MCF 10A (cell line): ENCODE results near the gene THAP4. TPM values are rescaled to one million over a fixed set of nuclear protein-coding genes. Genes with fewer than 3 reads are reported as not detected.

Source experiments
- BruUV-seq: library from RNA; stranded (reverse); fragments of 400-500 nt; replicated peaks from 2 replicates; lab custom pipeline; 2021; lab: Mats Ljungman, UMichigan
- CTCF ChIA-PET: fragments of 300-600 bp; sonication (Branson Sonifier 250); formaldehyde crosslinking; extraction: SDS; loops from one replicate; lab custom pipeline; 2021; ENCODE audit warnings: antibody characterized with exemption, inconsistent platforms; lab: Yijun Ruan, JAX
- POLR2A ChIA-PET: fragments of 300-600, 350-650 bp; sonication (Branson Sonifier 250); formaldehyde crosslinking; extraction: SDS; loops from one replicate; lab custom pipeline; 2020; ENCODE audit warnings: antibody characterized with exemption, inconsistent platforms; lab: Yijun Ruan, JAX
- DNase-seq: peaks from one replicate; pipeline ENCODE4 v3.0.0-alpha.2; 2018; ENCODE audit not compliant: unreplicated experiment
- H3K27ac Mint-ChIP-seq: one replicate; pipeline ENCODE4 v1.8.0; 2022; ENCODE audit warnings: mild to moderate bottlenecking, low read depth, mixed read lengths; ENCODE audit not compliant: unreplicated experiment
- H3K27me3 Mint-ChIP-seq: one replicate; pipeline ENCODE4 v1.8.0; 2022; ENCODE audit warnings: mixed read lengths; ENCODE audit not compliant: insufficient read depth, unreplicated experiment
- H3K36me3 Mint-ChIP-seq: one replicate; pipeline ENCODE4 v1.8.0; 2022; ENCODE audit warnings: mild to moderate bottlenecking, moderate library complexity, mixed read lengths; ENCODE audit not compliant: insufficient read depth, unreplicated experiment
- H3K4me1 Mint-ChIP-seq: one replicate; pipeline ENCODE4 v1.8.0; 2022; ENCODE audit warnings: mixed read lengths; ENCODE audit not compliant: insufficient read depth, unreplicated experiment
- H3K4me3 Mint-ChIP-seq: one replicate; pipeline ENCODE4 v1.8.0; 2022; ENCODE audit warnings: mild to moderate bottlenecking, moderate library complexity, mixed read lengths; ENCODE audit not compliant: unreplicated experiment
- H3K9me3 Mint-ChIP-seq: one replicate; pipeline ENCODE4 v1.8.0; 2022; ENCODE audit warnings: mixed read lengths; ENCODE audit not compliant: unreplicated experiment
- CTCF ChIP-seq: fragments of 200-600 bp; IDR thresholded peaks from one replicate; pipeline ENCODE4 v1.8.0; 2022; ENCODE audit warnings: antibody characterized with exemption, mild to moderate bottlenecking; ENCODE audit not compliant: unreplicated experiment
- intact Hi-C: fragments of 100-400 bp; cut with micrococcal nuclease; formaldehyde crosslinking; loops from 2 replicates; pipeline ENCODE4 v1.14.1; 2022
- total RNA-seq: library from RNA; stranded (reverse); gene quantifications from 2 replicates; pipeline ENCODE4 v1.2.3, GENCODE V29; 2022

The THAP4 gene
- total RNA-seq, 1 experiment from 2014 or later, result 91.8 TPM

GRCh38 chr2:241656190-241656741 lies 19.3 kb upstream of the THAP4 start:
- BruUV-seq, result no TSS peak
- H3K36me3 Mint-ChIP-seq, result peaks cover 78% of the 10 kb centered on the region
- no peaks in the 10 kb centered on the region for H3K27me3 Mint-ChIP-seq
- CTCF ChIA-PET, result interaction anchor here (0.6 kb wide), 1 partner anchor 26 kb away, joined by 3 read pairs; no protein-coding TSS in a partner anchor
- no peak for TF ChIP-seq CTCF
- intact Hi-C loops, result no loop called here
- POLR2A ChIA-PET, result no interaction called here
- no peak overlapping the region for H3K4me3 Mint-ChIP-seq
- no peak overlapping the region for H3K27ac Mint-ChIP-seq
- no peaks in the 10 kb centered on the region for H3K9me3 Mint-ChIP-seq
- no peak for DNase-seq
- no peaks in the 10 kb centered on the region for H3K4me1 Mint-ChIP-seq

- CTCF ChIA-PET, result interaction anchor here (0.6 kb wide), 1 partner anchor 25 kb away, joined by 3 read pairs; no protein-coding TSS in a partner anchor
- POLR2A ChIA-PET, result no interaction called here
- no TSS peak for BruUV-seq
- H3K9me3 Mint-ChIP-seq, result no peaks in the 10 kb centered on the region
- intact Hi-C loops, result no loop called here
- no peak overlapping the region for H3K4me3 Mint-ChIP-seq
- TF ChIP-seq CTCF, result no peak
- no peak overlapping the region for H3K27ac Mint-ChIP-seq
- H3K36me3 Mint-ChIP-seq, result peaks cover 82% of the 10 kb centered on the region
- H3K4me1 Mint-ChIP-seq, result no peaks in the 10 kb centered on the region
- H3K27me3 Mint-ChIP-seq, result no peaks in the 10 kb centered on the region
- DNase-seq, result no peak
Observed at GRCh38 chr2:241655516-241656189, 18.7 kb upstream of the THAP4 start.

- no peak for TF ChIP-seq CTCF
- no peaks in the 10 kb centered on the region for H3K4me1 Mint-ChIP-seq
- intact Hi-C loops, result no loop called here
- no peaks in the 10 kb centered on the region for H3K27me3 Mint-ChIP-seq
- no peak for DNase-seq
- ChIA-PET CTCF (interaction anchor here (0.6 to 0.7 kb wide), 2 partner anchors 161 to 1321 kb away, joined by 3 read pairs; no protein-coding TSS in a partner anchor), POLR2A (interaction anchor here (0.6 kb wide), 1 partner anchor 362 kb away, joined by 3 read pairs; no protein-coding TSS in a partner anchor)
- no peak overlapping the region for H3K27ac Mint-ChIP-seq
- H3K36me3 Mint-ChIP-seq, result peaks cover 78% of the 10 kb centered on the region
- no TSS peak for BruUV-seq
- no peaks in the 10 kb centered on the region for H3K9me3 Mint-ChIP-seq
- H3K4me3 Mint-ChIP-seq, result no peak overlapping the region
Observed at GRCh38 chr2:241654551-241654950, 17.6 kb upstream of the THAP4 start.

GRCh38 chr2:241653210-241653750 lies 16.3 kb upstream of the THAP4 start:
- BruUV-seq, result no TSS peak
- no peak for TF ChIP-seq CTCF
- Mint-ChIP-seq H3K27me3 (no peaks in the 10 kb centered on the region), H3K9me3 (no peaks in the 10 kb centered on the region), H3K36me3 (peaks cover 67% of the 10 kb centered on the region), H3K4me3 (no peak overlapping the region), H3K27ac (no peak overlapping the region), H3K4me1 (no peaks in the 10 kb centered on the region)
- intact Hi-C loops, result no loop called here
- POLR2A ChIA-PET, result no interaction called here
- DNase-seq, result no peak
- CTCF ChIA-PET, result interaction anchor here (0.7 kb wide), 1 partner anchor 266 kb away, joined by 3 read pairs; no protein-coding TSS in a partner anchor
